ENCODE measurements around the gene ARHGAP4.

The ARHGAP4 gene

GRCh38 chrX:153876112-153876491 lies 50.0 kb downstream of the ARHGAP4 start:
- in situ Hi-C loops (cut with HindIII; ENCODE audit: low pct_ligation_motif_present, low pct_unique_long_range_greater_than_20kb, low sequenced_read_pairs) = no loop called here
- DNase-seq = no peak

GRCh38 chrX:153875391-153876111 lies 50.5 kb downstream of the ARHGAP4 start:
- peak; percentile 10 for DNase-seq

GRCh38 chrX:153874366-153875125 lies 51.5 kb downstream of the ARHGAP4 start:
- no peak for DNase-seq
- in situ Hi-C loops (cut with HindIII; ENCODE audit: low pct_ligation_motif_present, low pct_unique_long_range_greater_than_20kb, low sequenced_read_pairs) = no loop called here

More at GRCh38 chrX:153875391-153876111, 50.5 kb downstream of the ARHGAP4 start:
- in situ Hi-C loops (cut with HindIII; ENCODE audit: low pct_ligation_motif_present, low pct_unique_long_range_greater_than_20kb, low sequenced_read_pairs) = no loop called here

- no peak for DNase-seq
- in situ Hi-C loops (cut with HindIII; ENCODE audit: low pct_ligation_motif_present, low pct_unique_long_range_greater_than_20kb, low sequenced_read_pairs) = no loop called here
These were observed 52.0 kb downstream of the ARHGAP4 start for GRCh38 chrX:153874085-153874365.

GRCh38 chrX:153873282-153874084 lies 52.6 kb downstream of the ARHGAP4 start:
- no peak for DNase-seq
- in situ Hi-C loops (cut with HindIII; ENCODE audit: low pct_ligation_motif_present, low pct_unique_long_range_greater_than_20kb, low sequenced_read_pairs) = no loop called here

- in situ Hi-C loops (cut with HindIII; ENCODE audit: low pct_ligation_motif_present, low pct_unique_long_range_greater_than_20kb, low sequenced_read_pairs) = no loop called here
- DNase-seq = no peak
These were observed 53.9 kb downstream of the ARHGAP4 start for GRCh38 chrX:153871946-153872878.

GRCh38 chrX:153871451-153871850 lies 54.6 kb downstream of the ARHGAP4 start:
- in situ Hi-C loops (cut with HindIII; ENCODE audit: low pct_ligation_motif_present, low pct_unique_long_range_greater_than_20kb, low sequenced_read_pairs) = no loop called here

GRCh38 chrX:153870791-153871360 lies 55.2 kb downstream of the ARHGAP4 start:
- no peak for DNase-seq
- in situ Hi-C loops (cut with HindIII; ENCODE audit: low pct_ligation_motif_present, low pct_unique_long_range_greater_than_20kb, low sequenced_read_pairs) = no loop called here

More at GRCh38 chrX:153871451-153871850, 54.6 kb downstream of the ARHGAP4 start:
- DNase-seq = no peak

GRCh38 chrX:153870288-153870690 lies 55.8 kb downstream of the ARHGAP4 start:
- no peak for DNase-seq
- in situ Hi-C loops (cut with HindIII; ENCODE audit: low pct_ligation_motif_present, low pct_unique_long_range_greater_than_20kb, low sequenced_read_pairs) = no loop called here

GRCh38 chrX:153869473-153870287 lies 56.4 kb downstream of the ARHGAP4 start:
- in situ Hi-C loops (cut with HindIII; ENCODE audit: low pct_ligation_motif_present, low pct_unique_long_range_greater_than_20kb, low sequenced_read_pairs) = no loop called here
- no peak for DNase-seq

- in situ Hi-C loops (cut with HindIII; ENCODE audit: low pct_ligation_motif_present, low pct_unique_long_range_greater_than_20kb, low sequenced_read_pairs) = no loop called here
- DNase-seq = no peak
These were observed 57.2 kb downstream of the ARHGAP4 start for GRCh38 chrX:153868576-153869472.

GRCh38 chrX:153867671-153868070 lies 58.4 kb downstream of the ARHGAP4 start:
- in situ Hi-C loops (cut with HindIII; ENCODE audit: low pct_ligation_motif_present, low pct_unique_long_range_greater_than_20kb, low sequenced_read_pairs) = no loop called here

GRCh38 chrX:153867139-153867538 lies 58.9 kb downstream of the ARHGAP4 start:
- in situ Hi-C loops (cut with HindIII; ENCODE audit: low pct_ligation_motif_present, low pct_unique_long_range_greater_than_20kb, low sequenced_read_pairs) = no loop called here
- DNase-seq = no peak

More at GRCh38 chrX:153867671-153868070, 58.4 kb downstream of the ARHGAP4 start:
- no peak for DNase-seq

- DNase-seq = no peak
- in situ Hi-C loops (cut with HindIII; ENCODE audit: low pct_ligation_motif_present, low pct_unique_long_range_greater_than_20kb, low sequenced_read_pairs) = no loop called here
These were observed 59.6 kb downstream of the ARHGAP4 start for GRCh38 chrX:153866302-153867019.

- in situ Hi-C loops (cut with HindIII; ENCODE audit: low pct_ligation_motif_present, low pct_unique_long_range_greater_than_20kb, low sequenced_read_pairs) = no loop called here
- DNase-seq = no peak
These were observed 60.4 kb downstream of the ARHGAP4 start for GRCh38 chrX:153865685-153866084.

- in situ Hi-C loops (cut with HindIII; ENCODE audit: low pct_ligation_motif_present, low pct_unique_long_range_greater_than_20kb, low sequenced_read_pairs) = no loop called here
- no peak for DNase-seq
These were observed 60.8 kb downstream of the ARHGAP4 start for GRCh38 chrX:153865321-153865580.
